HG03571 (cell line): Measurements from ENCODE around the gene ID3.
A peak's percentile ranks its signal among the peaks of the same experiment; 100 is the strongest.
"Not testable (repeated sequence)": the region's sequence is repeated elsewhere in the genome, so short reads cannot be mapped to it uniquely, and the experiment has no call there.

Experiments used
- ATAC-seq: cut with Tn5 transposase; IDR thresholded peaks from one replicate; pipeline ENCODE4 v1.9.1; 2021; ENCODE audit not compliant: unreplicated experiment

Gene ID3

GRCh38 chr1:23589585-23589986 lies 30.3 kb upstream of the ID3 start:
- no peak for ATAC-seq

- no peak for ATAC-seq
Observed at GRCh38 chr1:23588749-23589548, 29.6 kb upstream of the ID3 start.

GRCh38 chr1:23585321-23586022 lies 26.2 kb upstream of the ID3 start:
- no peak for ATAC-seq

GRCh38 chr1:23583727-23584126 lies 24.4 kb upstream of the ID3 start:
- ATAC-seq, result not testable (repeated sequence)

DNA sequence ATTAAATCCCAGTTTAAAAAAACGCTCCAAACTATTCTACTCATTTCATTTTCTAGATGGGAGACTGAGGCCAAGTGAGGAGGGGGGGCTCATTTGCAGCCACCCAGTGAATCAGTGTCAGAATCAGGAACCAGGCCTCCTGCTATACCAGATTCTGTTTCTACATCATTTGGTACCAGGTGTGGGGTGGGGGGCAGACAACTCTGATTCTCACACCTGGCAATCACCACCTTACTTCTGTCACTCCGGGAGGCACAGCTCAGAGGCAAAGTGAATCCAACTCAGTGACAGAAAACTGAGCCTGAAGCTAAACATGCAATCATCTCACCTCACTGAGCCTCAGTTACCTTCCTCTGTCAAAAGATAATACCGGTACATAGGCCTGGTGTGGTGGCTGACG lies 23.5 kb upstream of the ID3 start:
- no peak for ATAC-seq

DNA sequence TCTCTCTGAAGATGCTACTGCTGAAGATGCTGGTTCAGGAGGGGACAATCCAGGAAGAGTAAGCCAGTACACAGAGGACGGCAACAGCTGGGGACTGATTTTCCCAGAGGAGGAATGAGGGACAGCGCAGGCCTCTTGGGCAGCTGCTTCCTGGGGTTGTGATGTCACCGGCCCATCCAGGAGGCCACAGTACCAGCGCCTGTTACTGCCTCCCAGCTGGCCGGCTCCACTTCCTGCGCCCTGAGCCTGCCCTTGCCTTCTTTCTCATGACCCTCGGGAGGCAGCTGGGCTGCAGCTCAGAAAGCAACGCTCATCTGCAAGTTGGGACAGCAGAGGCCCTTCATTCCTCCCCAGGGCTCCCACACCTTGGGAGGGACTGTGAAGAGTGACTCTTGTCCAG lies 21.9 kb upstream of the ID3 start:
- no peak for ATAC-seq

DNA sequence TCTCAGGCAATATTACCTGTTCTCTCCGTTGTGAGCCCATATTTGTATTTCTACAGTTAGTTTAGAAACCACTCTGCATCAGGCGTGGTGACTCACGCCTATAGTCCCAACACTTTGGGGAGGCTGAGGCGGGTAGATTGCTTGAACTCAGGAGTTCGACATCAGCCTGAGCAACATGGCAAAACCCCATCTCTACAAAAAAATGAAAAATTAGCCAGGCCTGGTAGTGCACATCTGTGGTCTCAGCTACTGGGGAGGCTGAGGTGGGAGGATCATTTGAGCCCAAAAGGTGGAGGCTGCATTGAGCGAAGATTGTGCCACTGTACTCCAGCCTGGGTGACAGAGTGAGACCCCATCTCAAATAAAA lies 19.7 kb upstream of the ID3 start:
- ATAC-seq, result no peak

- no peak for ATAC-seq
Observed at GRCh38 chr1:23578311-23578996, 19.2 kb upstream of the ID3 start.

DNA sequence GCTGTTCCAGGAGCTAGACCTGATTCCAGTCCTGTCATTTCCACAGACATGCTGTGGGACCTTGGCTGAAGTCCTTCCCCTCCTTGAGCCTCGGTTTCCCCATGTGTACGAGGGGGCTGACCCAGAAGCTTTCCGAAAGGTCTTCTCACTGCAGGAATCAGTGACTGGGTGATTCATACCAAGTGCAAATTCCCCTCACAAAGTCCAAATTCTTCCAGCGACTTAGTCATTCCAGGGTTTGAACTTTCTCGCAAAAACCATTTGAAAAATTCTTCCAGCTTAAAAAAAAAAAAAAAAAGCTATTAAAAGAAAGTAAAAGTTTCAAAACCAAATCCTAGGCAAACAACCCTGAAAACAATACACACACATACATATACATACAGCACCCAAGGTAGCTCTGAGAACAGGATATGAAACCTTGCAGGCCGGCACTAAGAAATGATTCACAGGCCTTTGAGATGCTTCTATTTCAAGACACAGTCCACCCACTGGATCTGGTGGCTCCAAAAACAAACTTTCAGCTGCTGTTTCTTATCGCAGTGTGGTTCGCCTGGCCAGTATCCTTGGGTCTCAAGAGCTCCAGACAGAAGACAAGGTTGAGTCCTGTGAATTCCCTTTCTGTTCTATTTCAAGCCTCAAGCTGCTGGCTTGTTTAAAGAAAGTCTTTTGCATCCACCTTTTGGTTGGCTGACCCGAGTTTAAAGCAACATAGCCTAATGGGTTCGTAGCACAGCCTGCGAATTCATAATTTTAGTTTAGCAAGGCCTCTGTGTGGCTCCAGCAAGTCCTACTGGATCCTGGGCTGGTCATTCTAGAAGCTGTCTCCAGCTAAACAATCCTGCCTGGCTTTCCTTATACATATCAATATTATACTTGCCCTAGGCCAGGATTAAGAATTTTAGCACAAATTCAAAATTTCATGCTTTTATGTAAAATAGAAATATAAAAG lies 18.0 kb upstream of the ID3 start:
- peak; percentile 70 for ATAC-seq

GRCh38 chr1:23576338-23577055 lies 17.2 kb upstream of the ID3 start:
- no peak for ATAC-seq

- ATAC-seq, result no peak
Observed at GRCh38 chr1:23575226-23575810, 16.0 kb upstream of the ID3 start.

- no peak for ATAC-seq
Observed at GRCh38 chr1:23574265-23574754, 15.0 kb upstream of the ID3 start.

- no peak for ATAC-seq
Observed at GRCh38 chr1:23573574-23574182, 14.4 kb upstream of the ID3 start.

DNA sequence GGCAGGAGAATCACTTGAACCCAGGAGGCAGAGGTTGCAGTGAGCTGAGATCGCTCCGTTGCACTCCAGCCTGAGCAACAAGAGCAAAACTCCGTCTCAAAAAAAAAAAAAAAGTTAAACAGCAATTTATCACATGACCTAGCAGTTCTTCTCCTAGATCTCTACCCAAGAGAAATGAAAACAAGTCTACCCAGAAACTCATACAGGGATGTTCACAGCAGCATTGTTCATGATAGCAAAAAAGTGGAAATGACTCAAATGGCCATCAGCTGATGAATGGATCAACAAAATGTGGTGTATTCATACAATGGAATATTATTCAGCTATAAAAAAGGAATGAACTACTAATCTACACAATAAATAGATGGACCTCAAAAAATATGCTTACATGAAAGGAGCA lies 12.2 kb upstream of the ID3 start:
- no peak for ATAC-seq

GRCh38 chr1:23570001-23570691 lies 10.8 kb upstream of the ID3 start:
- ATAC-seq, result no peak

- ATAC-seq, result no peak
Observed at GRCh38 chr1:23568608-23569383, 9.5 kb upstream of the ID3 start.

DNA sequence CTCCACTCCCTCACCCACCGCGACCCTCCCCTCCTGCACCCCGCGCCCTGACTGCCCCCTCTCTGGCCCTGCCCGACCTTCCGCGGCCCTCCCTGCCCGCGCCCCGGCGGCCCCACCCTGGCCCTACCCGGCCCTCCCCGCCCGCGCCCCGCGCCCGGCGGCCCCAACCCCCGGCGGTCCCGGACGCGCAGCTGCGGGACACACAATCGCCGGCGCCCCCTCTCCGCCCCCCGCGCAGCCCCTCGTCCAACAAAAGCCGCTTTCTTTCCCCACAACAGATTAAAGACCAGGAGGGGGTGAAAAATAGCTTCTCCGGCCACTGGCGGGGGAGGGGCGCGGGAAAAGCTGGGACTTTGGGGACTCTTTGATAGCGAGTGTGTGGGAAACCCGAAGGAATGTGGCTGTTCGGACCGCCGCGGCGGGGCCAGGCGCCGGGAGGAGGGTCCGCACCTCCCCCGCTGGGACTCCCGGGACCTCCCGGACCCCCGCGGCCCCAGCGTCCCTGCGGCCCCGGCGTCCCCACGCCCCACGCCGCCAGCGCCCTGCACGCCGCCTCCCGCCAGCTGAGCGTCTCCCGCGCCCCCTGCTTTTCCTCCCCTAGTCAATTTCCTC lies 8.8 kb upstream of the ID3 start:
- ATAC-seq, result no peak

GRCh38 chr1:23567629-23567995 lies 8.3 kb upstream of the ID3 start:
- ATAC-seq, result no peak
